ENCODE measurements around the gene IL4R. TPM values are rescaled to one million over a fixed set of nuclear protein-coding genes. Genes with fewer than 3 reads are reported as not detected.

The IL4R gene
- total and polyA plus RNA-seq, 2 donors (not counting 1 experiment from before 2014, with no cell fraction given) = 17.1 to 23.6 TPM

GRCh38 chr16:27320261-27321012, 6.7 kb downstream of the IL4R start:
- Histone ChIP-seq H3K4me2 (ENCODE audit: extremely low read depth, insufficient read depth, low read length) (no peak overlapping the region), H3K36me3 (ENCODE audit: control insufficient read depth, insufficient read depth, low read length) (no peaks in the 10 kb centered on the region), H3K4me1 (ENCODE audit: control insufficient read depth, extremely low read depth, insufficient read depth, low read length) (peaks cover 4% of the 10 kb centered on the region), H3K9me3 (ENCODE audit: control insufficient read depth, insufficient read depth, low read depth, low read length) (no peaks in the 10 kb centered on the region), H3K79me2 (ENCODE audit: control insufficient read depth, insufficient read depth, low read length) (peaks cover 66% of the 10 kb centered on the region), H4K20me1 (ENCODE audit: control insufficient read depth, extremely low read depth, insufficient read depth, low read length) (no peaks in the 10 kb centered on the region), H3K27me3 (ENCODE audit: control insufficient read depth, insufficient read depth, low read length) (no peaks in the 10 kb centered on the region), H3K4me3 (replicated peaks in 1 of 4; ENCODE audit: control extremely low read depth in 1 of 4, insufficient read depth in 1 of 4, low read depth in 3 of 4, low read length in 4 of 4) (no peak overlapping the region), H3K27ac (ENCODE audit: insufficient read depth, low read length) (no peak overlapping the region), H3K9ac (ENCODE audit: insufficient read depth, low read length) (no peak overlapping the region), H2AFZ (ENCODE audit: low read length) (no peak overlapping the region)
- TF ChIP-seq EZH2 (IDR thresholded peaks at IDR 0.05; ENCODE audit: low read length, missing control alignments) (no peak), CTCF (conservative IDR thresholded peaks at IDR 0.05 in 1 of 2, IDR thresholded peaks at IDR 0.05 in 1 of 2; ENCODE audit: low read depth in 1 of 2, low read length in 2 of 2) (no peak)
- DNase-seq (ENCODE audit: low read depth in 2 of 2) = no peak

GRCh38 chr16:27321013-27321915, 7.5 kb downstream of the IL4R start:
- Histone ChIP-seq H3K27me3 (ENCODE audit: control insufficient read depth, insufficient read depth, low read length) (no peaks in the 10 kb centered on the region), H2AFZ (ENCODE audit: low read length) (no peak overlapping the region), H3K4me3 (replicated peaks in 1 of 4; ENCODE audit: control extremely low read depth in 1 of 4, insufficient read depth in 1 of 4, low read depth in 3 of 4, low read length in 4 of 4) (no peak overlapping the region), H3K27ac (ENCODE audit: insufficient read depth, low read length) (no peak overlapping the region), H4K20me1 (ENCODE audit: control insufficient read depth, extremely low read depth, insufficient read depth, low read length) (no peaks in the 10 kb centered on the region), H3K36me3 (ENCODE audit: control insufficient read depth, insufficient read depth, low read length) (no peaks in the 10 kb centered on the region), H3K4me1 (ENCODE audit: control insufficient read depth, extremely low read depth, insufficient read depth, low read length) (peaks cover 4% of the 10 kb centered on the region), H3K9me3 (ENCODE audit: control insufficient read depth, insufficient read depth, low read depth, low read length) (no peaks in the 10 kb centered on the region), H3K9ac (ENCODE audit: insufficient read depth, low read length) (no peak overlapping the region), H3K4me2 (ENCODE audit: extremely low read depth, insufficient read depth, low read length) (no peak overlapping the region), H3K79me2 (ENCODE audit: control insufficient read depth, insufficient read depth, low read length) (peaks cover 64% of the 10 kb centered on the region)
- DNase-seq (ENCODE audit: low read depth in 2 of 2) = peak in 1 of 2 donors; percentile 63
- TF ChIP-seq CTCF (conservative IDR thresholded peaks at IDR 0.05 in 1 of 2, IDR thresholded peaks at IDR 0.05 in 1 of 2; ENCODE audit: low read depth in 1 of 2, low read length in 2 of 2) = no peak
- TF ChIP-seq EZH2 (IDR thresholded peaks at IDR 0.05; ENCODE audit: low read length, missing control alignments) = no peak

Measured in fibroblast of lung (primary cell).